Measurements from ENCODE around the gene NGRN. TPM values are rescaled to one million over a fixed set of nuclear protein-coding genes. Genes with fewer than 3 reads are reported as not detected.

NGRN gene
- total and polyA plus RNA-seq, 2 donors (not counting 1 experiment from before 2014, with no cell fraction given), result 23.1 to 45.5 TPM

DNA sequence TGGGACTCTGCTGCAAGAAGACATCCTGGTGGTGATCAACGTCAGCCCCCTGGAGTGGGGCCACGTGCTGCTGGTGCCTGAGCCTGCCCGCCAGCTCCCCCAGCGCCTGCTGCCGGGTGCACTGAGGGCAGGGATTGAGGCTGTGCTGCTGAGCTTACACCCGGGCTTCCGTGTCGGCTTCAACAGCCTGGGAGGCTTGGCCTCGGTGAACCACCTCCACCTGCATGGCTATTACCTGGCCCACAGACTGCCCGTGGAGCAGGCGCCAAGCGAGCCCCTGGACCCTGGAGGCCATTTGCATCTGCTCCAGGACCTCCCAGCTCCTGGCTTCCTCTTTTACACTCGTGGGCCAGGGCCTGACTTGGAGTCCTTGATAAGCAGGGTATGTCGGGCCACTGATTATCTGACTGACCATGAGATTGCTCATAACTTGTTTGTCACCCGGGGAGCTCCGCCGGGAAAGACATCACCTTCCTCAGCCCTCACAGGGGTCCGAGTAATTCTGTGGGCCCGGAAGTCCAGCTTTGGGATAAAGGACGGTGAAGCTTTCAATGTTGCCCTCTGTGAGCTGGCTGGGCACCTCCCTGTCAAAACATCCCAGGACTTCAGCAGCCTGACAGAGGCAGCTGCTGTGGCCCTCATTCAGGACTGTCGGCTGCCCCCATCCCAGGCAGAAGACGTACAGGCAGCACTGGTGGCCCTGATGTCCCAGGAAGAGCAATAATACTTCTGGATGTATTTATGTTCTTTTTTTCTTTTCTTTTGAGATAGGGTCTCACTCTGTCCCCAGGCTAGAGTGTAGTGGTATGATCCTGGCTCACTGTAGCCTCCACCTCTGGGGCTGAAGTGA, 23.9 kb upstream of the NGRN start:
- ChIA-PET POLR2A (interaction anchor here (0.6 kb wide), 1 partner anchor 67 kb away, joined by 3 read pairs; no protein-coding TSS in a partner anchor), CTCF (interaction anchor here (0.6 to 1.5 kb wide), 2 partner anchors 20 to 366 kb away, joined by 3 to 4 read pairs; no protein-coding TSS in a partner anchor)
- no peaks in the 10 kb centered on the region for H3K27me3 Mint-ChIP-seq
- Histone ChIP-seq H3K36me3 (replicated peaks in 1 of 2; ENCODE audit: control extremely low read depth in 1 of 2, control insufficient read depth in 1 of 2, extremely low read depth in 1 of 2, insufficient read depth in 2 of 2, low read length in 1 of 2) (peaks cover 0 to 14% of the 10 kb centered on the region in 2 experiments), H3K9ac (ENCODE audit: low read length) (no peak overlapping the region), H3K4me3 (ENCODE audit: control extremely low read depth in 1 of 5, extremely low read depth in 1 of 5, insufficient read depth in 1 of 5, low read depth in 2 of 5, low read length in 4 of 5) (no peak overlapping the region), H3K4me1 (ENCODE audit: control insufficient read depth in 2 of 2, insufficient read depth in 2 of 2, low read length in 2 of 2) (no peaks in the 10 kb centered on the region), H3K27me3 (replicated peaks in 1 of 4; ENCODE audit: control extremely low read depth in 1 of 4, control insufficient read depth in 3 of 4, insufficient read depth in 4 of 4, low read length in 3 of 4) (no peaks in the 10 kb centered on the region), H2AFZ (ENCODE audit: insufficient read depth, low read depth, low read length, poor library complexity, severe bottlenecking) (no peak overlapping the region), H3K27ac (ENCODE audit: low read length in 2 of 2) (no peak overlapping the region), H3K9me3 (ENCODE audit: control extremely low read depth in 1 of 3, control insufficient read depth in 2 of 3, insufficient read depth in 1 of 3, low read length in 2 of 3) (no peaks in the 10 kb centered on the region), H4K20me1 (ENCODE audit: control insufficient read depth, insufficient read depth, low read length, poor library complexity, severe bottlenecking) (no peaks in the 10 kb centered on the region), H3K79me2 (ENCODE audit: control insufficient read depth, insufficient read depth, low read length) (no peaks in the 10 kb centered on the region), H3K4me2 (replicated peaks; ENCODE audit: low read depth, low read length, poor library complexity, severe bottlenecking) (no peak overlapping the region)
- intact Hi-C loops (cut with micrococcal nuclease), result no loop called here
- 91% methylated on average over 19 of the region's 22 CpGs for WGBS (ENCODE audit: insufficient coverage)
- H3K4me3 Mint-ChIP-seq, result no peak overlapping the region
- ATAC-seq (ENCODE audit: low read depth) (no peak), DNase-seq (no peak)
- no peaks in the 10 kb centered on the region for H3K4me1 Mint-ChIP-seq
- no peaks in the 10 kb centered on the region for H3K9me3 Mint-ChIP-seq (ENCODE audit: insufficient read depth)
- H3K27ac Mint-ChIP-seq, result no peak overlapping the region
- TF ChIP-seq, protein P1, sequence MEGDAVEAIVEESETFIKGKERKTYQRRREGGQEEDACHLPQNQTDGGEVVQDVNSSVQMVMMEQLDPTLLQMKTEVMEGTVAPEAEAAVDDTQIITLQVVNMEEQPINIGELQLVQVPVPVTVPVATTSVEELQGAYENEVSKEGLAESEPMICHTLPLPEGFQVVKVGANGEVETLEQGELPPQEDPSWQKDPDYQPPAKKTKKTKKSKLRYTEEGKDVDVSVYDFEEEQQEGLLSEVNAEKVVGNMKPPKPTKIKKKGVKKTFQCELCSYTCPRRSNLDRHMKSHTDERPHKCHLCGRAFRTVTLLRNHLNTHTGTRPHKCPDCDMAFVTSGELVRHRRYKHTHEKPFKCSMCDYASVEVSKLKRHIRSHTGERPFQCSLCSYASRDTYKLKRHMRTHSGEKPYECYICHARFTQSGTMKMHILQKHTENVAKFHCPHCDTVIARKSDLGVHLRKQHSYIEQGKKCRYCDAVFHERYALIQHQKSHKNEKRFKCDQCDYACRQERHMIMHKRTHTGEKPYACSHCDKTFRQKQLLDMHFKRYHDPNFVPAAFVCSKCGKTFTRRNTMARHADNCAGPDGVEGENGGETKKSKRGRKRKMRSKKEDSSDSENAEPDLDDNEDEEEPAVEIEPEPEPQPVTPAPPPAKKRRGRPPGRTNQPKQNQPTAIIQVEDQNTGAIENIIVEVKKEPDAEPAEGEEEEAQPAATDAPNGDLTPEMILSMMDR (IDR thresholded peaks at IDR 0.05), result no peak
- no peak for TF ChIP-seq EZH2 (IDR thresholded peaks at IDR 0.05; ENCODE audit: borderline replicate concordance, insufficient read depth, low read depth, low read length, poor library complexity, severe bottlenecking)
